T1000 (cell line): Measurements from ENCODE around the gene STIL.
"Not testable (repeated sequence)": the region's sequence is repeated elsewhere in the genome, so short reads cannot be mapped to it uniquely, and the experiment has no call there.

Experiments used
- DNase-seq: peaks from one replicate; lab custom pipeline; 2025; ENCODE audit warnings: mixed read lengths; lab: John Stamatoyannopoulos, UW

Gene STIL

DNA sequence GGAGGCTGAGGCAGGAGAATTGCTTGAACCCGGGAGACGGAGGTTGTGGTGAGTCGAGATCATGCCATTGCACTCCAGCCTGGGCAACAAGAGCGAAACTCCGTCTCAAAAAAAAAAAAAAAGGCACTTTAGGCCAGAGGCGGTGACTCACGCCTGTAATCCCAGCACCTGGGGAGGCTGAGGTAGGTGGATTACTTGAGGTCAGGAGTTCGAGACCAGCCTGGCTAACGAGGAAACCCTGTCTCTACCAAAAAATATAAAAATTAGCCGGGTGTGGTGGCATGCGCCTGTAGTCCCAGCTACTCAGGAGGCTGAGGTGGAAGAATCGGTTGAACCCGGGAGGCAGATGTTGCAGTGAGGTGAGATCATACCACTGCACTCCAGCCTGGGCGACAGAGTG lies 6.0 kb upstream of the STIL start:
- DNase-seq, result not testable (repeated sequence)

- no peak for DNase-seq
Observed at GRCh38 chr1:47317841-47318240, 3.9 kb upstream of the STIL start.

DNA sequence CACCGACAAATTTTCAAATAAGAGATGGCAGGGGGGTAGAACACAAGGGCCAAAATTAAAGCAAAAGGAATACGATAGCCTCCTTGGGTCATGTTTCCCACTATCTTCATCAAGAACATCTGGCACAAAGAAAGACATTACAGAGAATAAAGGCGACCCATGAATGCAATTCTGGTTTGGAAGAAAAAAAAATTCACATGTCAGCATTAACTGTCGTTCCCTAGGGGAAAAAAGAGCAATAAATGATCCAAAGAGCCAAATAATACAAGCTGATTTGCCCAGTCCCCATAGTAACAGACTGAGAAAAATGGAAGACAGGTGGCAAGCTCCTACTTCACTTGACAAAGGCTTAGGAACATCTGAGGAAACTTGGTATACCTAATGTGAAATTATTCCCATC lies 4.5 kb downstream of the STIL start:
- no peak for DNase-seq

- no peak for DNase-seq
Observed at GRCh38 chr1:47302472-47302871, 11.5 kb downstream of the STIL start.

GRCh38 chr1:47298025-47298699 lies 15.8 kb downstream of the STIL start:
- no peak for DNase-seq

GRCh38 chr1:47295579-47295978 lies 18.4 kb downstream of the STIL start:
- DNase-seq, result no peak

DNA sequence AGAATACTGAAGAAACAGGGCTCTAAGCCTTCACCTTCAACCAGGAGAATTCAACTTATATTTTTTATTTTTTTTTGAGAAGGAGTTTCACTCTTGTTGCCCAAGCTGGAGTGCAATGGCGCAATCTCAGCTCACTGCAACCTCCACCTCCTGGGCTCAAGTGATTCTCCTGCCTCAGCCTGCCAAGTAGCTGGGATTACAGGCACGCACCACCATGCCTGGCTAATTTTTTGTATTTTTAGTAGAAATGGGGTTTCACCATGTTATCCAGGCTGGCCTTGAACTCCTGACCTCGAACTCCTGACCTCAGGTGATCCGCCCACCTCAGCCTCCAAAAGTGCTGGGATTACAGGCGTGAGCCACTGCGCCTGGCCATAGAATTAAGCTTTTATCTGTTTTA lies 19.1 kb downstream of the STIL start:
- not testable (repeated sequence) for DNase-seq

DNA sequence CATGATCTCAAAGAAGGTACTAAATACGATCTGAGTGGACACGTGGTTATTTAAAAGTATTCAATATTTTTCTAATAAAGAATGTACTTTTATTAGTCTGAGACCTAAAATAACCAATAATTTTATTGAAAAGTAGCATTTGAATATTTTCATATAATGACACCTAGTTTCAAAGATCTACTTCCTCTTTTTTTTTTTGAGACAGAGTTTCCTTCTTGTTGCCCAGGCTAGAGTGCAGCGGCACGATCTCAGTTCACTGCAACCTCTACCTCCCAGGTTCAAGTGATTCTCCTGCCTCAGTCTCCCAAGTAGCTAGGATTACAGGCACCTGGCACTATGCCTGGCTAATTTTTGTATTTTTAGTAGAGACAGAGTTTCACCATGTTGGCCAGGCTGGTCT lies 25.8 kb downstream of the STIL start:
- DNase-seq, result not testable (repeated sequence)

- no peak for DNase-seq
Observed at GRCh38 chr1:47280142-47280541, 33.8 kb downstream of the STIL start.

- no peak for DNase-seq
Observed at GRCh38 chr1:47276850-47277249, 37.1 kb downstream of the STIL start.

GRCh38 chr1:47275811-47276210 lies 38.1 kb downstream of the STIL start:
- DNase-seq, result not testable (repeated sequence)

DNA sequence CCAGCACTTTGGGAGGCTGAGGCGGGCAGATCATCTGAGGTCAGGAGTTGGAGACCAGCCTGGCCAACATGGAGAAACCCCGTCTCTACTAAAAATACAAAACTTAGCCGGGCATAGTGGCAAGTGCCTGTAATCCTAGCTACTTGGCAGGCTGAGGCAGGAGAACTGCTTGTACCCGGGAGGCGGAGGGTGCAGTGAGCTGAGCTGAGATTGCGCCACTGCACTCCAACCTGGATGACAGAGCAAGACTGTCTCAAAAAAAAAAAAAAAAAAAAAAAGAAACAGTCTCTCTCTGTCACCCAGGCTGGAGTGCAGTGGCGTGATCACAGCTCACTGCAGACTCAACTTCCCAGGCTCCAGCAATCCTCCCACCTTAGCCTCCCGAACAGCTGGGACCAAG lies 48.4 kb downstream of the STIL start:
- DNase-seq, result not testable (repeated sequence)

DNA sequence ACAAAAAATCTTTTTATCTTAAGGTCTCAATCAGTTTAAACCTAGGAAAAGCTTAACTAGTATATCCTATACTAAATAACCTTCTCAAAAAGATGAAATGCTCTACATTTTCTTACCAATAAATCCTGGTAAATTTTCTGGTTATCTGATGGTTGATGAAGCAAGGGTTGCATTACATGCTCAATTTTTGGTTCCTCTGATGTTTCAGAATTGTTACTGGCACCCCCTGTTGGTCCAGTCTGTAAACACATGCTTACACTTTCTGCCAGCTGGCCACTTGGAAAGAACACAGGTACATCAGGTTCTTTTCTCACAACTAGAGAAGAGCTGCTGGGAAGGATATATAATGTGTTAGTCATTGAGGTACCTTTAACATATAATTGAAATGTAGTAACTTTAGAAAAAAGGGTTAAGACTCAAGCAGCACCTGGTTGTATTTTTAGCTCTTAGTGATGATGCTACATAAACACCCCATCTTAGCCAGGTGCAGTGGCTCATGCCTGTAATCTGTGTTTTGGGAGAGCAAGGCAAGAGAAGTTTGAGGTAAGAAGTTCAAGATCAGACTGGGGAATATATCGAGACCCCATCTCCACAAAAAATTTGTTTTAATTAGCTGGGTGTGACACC lies 51.0 kb downstream of the STIL start:
- no peak for DNase-seq

DNA sequence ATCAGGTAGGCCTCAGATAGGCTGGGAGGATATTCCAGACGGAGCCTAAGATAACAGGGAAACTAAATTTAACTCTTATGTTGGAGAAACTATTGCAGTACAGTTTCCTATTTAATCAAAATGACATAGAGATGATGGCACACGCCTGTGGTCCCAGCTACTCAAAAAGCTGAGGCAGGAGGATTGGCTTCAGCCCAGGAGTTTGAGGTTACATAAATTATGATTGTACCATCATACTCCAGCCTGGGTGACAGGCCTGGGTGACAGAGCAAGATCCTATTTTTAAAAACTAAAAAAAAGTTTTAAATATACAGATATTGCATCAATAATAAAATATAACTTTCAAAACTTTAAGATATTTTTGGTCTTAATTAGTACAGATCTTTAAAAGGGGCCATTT lies 56.7 kb downstream of the STIL start:
- no peak for DNase-seq

DNA sequence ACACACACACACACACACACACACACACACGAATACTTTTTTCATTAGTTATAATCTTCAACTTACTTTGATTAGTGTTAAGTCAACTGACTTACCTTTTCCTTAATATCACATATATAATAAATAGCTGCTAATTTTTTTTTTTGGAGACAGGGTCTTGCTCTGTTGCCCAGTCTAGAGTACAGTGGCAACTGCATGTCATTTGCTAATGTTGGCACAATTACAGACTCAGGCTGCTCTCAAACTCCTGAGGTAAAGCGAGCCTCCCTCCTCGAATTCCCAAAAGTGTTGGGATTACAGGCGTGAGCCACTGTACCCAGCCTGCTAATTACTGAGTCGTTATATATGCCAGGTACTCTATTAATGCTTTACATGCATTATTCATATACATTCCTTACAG lies 61.2 kb downstream of the STIL start:
- DNase-seq, result no peak

GRCh38 chr1:47252369-47252768 lies 61.6 kb downstream of the STIL start:
- no peak for DNase-seq

- DNase-seq, result no peak
Observed at GRCh38 chr1:47249755-47250154, 64.2 kb downstream of the STIL start.

DNA sequence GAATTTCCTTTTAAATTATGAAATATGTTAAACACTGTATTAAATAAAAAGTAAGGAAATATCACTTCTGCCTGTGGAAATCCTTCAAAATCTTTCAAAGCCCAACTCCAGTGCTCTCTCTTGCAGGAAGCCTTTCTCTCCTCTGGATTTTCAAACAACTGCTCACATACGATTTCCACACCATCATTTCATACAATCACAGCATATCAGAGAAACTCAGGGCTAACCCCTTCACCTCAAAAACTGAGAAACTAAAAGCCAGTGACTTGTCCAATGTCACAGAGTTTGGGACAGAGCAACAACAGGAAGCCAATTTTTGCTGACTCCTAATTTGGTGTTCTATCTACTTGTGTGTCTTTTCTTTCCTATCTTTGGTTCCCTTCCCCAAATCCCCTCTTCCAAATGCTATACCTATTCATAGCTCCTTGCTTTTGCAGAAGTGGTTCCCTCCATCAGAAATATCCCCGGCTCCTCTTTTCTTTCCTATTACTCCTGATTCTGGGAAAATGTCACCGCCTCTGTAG lies 69.5 kb downstream of the STIL start:
- DNase-seq, result no peak

DNA sequence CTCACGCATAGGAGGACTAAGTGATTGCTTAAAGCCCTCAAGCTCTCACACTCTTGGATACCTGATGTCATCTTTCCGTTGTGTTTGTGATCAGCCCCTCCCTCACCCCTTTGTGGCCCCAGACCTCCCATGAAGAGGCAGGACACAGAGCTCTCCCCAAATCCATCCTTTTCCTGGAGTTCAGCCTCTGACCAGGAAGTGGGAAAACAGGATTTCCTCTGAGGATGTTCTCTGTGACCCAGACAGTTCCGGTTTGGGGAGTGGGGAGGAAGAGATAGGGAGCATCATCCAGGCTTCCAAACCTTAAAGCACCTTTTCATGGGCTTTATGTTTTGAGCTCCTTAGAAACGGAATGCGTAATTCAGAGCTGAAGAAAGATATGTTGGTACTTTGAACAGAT lies 70.0 kb downstream of the STIL start:
- no peak for DNase-seq

DNA sequence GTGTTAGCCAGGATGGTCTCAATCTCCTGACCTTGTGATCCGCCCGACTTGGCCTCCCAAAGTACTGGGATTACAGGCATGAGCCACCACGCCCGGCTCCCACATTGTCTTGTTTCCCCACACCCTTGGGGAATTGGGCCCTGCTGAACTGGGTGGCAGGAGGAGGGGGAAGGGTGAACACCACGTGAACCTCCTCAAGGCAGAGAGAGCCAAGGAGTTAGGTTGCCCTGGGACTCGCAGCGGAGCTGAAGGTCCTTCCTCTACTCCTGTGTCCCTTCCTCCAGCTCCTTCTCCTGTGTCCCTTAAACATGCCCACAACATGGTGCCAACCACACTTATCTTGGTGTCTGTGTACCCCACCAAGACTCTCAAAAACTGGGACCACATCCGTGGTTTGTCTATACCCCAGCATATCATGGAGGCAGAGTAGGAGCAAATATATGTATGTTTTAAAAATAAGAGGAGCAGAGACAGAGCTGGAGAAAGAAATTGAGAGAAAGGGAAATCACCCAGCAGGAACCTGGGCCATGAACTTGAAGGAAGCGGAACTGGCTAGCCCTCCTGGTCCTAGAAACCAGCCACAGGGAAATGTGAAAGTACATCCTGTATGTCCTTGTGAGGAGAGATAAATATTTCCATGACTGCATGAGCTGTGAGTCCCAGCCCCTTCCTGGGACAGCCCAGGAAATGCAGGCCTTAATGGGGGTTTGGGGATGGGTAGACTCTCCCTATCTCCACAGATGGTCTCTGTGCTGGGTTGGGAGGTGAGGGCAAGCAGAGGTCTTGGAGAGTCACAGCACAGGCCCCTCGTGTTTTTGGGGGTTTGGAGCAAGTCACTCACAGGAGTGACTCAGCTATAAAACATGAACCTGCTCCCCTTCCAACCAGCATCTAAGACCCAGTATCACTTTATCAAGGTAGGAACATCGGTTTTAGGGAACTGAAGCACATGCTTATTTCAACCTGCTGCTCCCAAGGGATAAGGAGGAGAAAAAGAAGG lies 72.5 kb downstream of the STIL start:
- no peak for DNase-seq

DNA sequence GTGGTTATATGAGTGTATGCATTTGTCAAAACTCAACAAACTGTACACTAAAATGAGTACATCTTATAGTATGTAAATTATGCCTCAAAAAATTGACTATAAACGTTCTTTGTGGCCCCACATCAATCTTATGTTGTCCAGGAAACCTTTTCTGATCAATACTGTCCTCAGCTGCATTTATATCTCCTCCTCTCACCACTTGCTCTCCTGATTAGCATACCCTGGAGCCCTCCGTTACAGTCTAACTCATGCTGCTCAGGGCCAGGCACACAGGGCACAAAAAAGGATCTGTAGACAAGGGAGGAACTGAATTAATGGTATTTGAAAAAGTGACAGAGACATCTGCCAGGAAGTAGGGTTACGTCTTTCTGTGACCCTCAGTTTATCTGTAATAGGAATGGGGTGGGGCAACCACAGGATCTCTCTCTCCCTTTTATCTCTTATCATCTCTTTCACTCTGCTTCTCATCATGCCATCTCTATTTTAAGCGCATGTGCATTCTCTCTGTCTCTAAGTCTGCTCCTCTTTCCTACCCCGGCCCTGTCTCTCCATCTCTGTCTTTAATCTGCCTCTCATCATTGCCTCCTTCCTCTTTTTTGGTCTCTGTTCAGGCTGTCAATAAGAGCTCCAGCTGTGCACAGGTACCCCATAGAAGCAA lies 74.9 kb downstream of the STIL start:
- no peak for DNase-seq

DNA sequence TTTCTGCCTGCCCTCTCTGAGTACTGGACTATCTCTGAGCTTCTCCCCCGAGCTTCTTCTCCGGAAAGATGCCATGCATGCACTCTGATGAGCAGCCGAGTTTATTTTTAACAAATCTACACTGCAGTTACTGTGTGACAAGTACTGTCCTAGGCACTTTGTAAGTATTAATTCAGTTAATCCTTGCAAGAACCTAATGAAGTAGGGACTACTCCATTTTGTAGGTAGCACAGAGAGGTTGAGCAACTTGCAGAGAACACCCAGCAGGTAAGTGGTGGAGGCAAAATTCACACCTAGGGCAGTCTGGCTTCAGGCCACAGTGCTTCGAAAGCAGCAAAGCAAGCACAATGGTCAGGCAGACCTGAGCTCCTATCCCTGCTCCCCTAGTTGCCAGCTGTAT lies 78.1 kb downstream of the STIL start:
- no peak for DNase-seq
